CD4-positive, alpha-beta T cell treated with Interferon gamma for 1 hour (primary cell): ENCODE measurements around the gene CNTNAP2.

Experiments
- DNase-seq: peaks from one replicate; pipeline ENCODE4 v3.0.0-alpha.2; 2020

The CNTNAP2 gene

GRCh38 chr7:146635205-146636032 lies 518.8 kb downstream of the CNTNAP2 start:
- DNase-seq, result no peak

- no peak for DNase-seq
These were observed 519.4 kb downstream of the CNTNAP2 start for GRCh38 chr7:146636033-146636356.

- no peak for DNase-seq
These were observed 520.0 kb downstream of the CNTNAP2 start for GRCh38 chr7:146636581-146636980.

- no peak for DNase-seq
These were observed 522.7 kb downstream of the CNTNAP2 start for GRCh38 chr7:146639291-146639690.

GRCh38 chr7:146641491-146641890 lies 524.9 kb downstream of the CNTNAP2 start:
- DNase-seq, result no peak

- no peak for DNase-seq
These were observed 528.9 kb downstream of the CNTNAP2 start for GRCh38 chr7:146645383-146645976.

GRCh38 chr7:146647445-146647844 lies 530.8 kb downstream of the CNTNAP2 start:
- DNase-seq, result no peak

GRCh38 chr7:146652176-146652575 lies 535.6 kb downstream of the CNTNAP2 start:
- no peak for DNase-seq

- DNase-seq, result no peak
These were observed 537.4 kb downstream of the CNTNAP2 start for GRCh38 chr7:146654048-146654447.

- DNase-seq, result no peak
These were observed 539.6 kb downstream of the CNTNAP2 start for GRCh38 chr7:146655928-146656797.

GRCh38 chr7:146656988-146657387 lies 540.4 kb downstream of the CNTNAP2 start:
- no peak for DNase-seq

- no peak for DNase-seq
These were observed 542.0 kb downstream of the CNTNAP2 start for GRCh38 chr7:146658604-146659003.

GRCh38 chr7:146659732-146660131 lies 543.1 kb downstream of the CNTNAP2 start:
- no peak for DNase-seq

- DNase-seq, result no peak
These were observed 544.2 kb downstream of the CNTNAP2 start for GRCh38 chr7:146660839-146661238.

GRCh38 chr7:146661435-146661834 lies 544.8 kb downstream of the CNTNAP2 start:
- no peak for DNase-seq

- no peak for DNase-seq
These were observed 545.3 kb downstream of the CNTNAP2 start for GRCh38 chr7:146661929-146662328.

GRCh38 chr7:146665023-146665422 lies 548.4 kb downstream of the CNTNAP2 start:
- DNase-seq, result no peak

- no peak for DNase-seq
These were observed 553.9 kb downstream of the CNTNAP2 start for GRCh38 chr7:146670532-146670931.

GRCh38 chr7:146681487-146681886 lies 564.9 kb downstream of the CNTNAP2 start:
- no peak for DNase-seq

- DNase-seq, result no peak
These were observed 566.8 kb downstream of the CNTNAP2 start for GRCh38 chr7:146683439-146683838.

GRCh38 chr7:146690987-146691386 lies 574.4 kb downstream of the CNTNAP2 start:
- DNase-seq, result no peak

- DNase-seq, result no peak
These were observed 582.5 kb downstream of the CNTNAP2 start for GRCh38 chr7:146698995-146699610.

- no peak for DNase-seq
These were observed 583.5 kb downstream of the CNTNAP2 start for GRCh38 chr7:146700015-146700560.
